HCT116 (cell line): ENCODE results near the gene HBM. TPM values are rescaled to one million over a fixed set of nuclear protein-coding genes. Genes with fewer than 3 reads are reported as not detected.

Experiments
- ATAC-seq: fragments of 200-7000 bp; cut with Tn5 transposase; 2 replicates; pipeline ENCODE4 v1.9.1; 2020; ENCODE audit warnings: mild to moderate bottlenecking, moderate library complexity
- BruUV-seq: library from RNA; stranded (reverse); fragments of 400-500 nt; replicated peaks from 2 replicates; lab custom pipeline; 2021; lab: Mats Ljungman, UMichigan
- CTCF ChIA-PET: fragments of 300-600 bp; sonication (Branson Sonifier 250); formaldehyde crosslinking; loops from one replicate; lab custom pipeline; 2021; ENCODE audit warnings: antibody characterized with exemption; lab: Charles Lee
- POLR2A ChIA-PET: fragments of 300-600, 350-600 bp; sonication (Branson Sonifier 250); formaldehyde crosslinking; loops from one replicate; lab custom pipeline; 2021; ENCODE audit warnings: antibody characterized with exemption; lab: Charles Lee
- RAD21 ChIA-PET, 2 experiments: fragments of 300-600 bp; sonication (Branson Sonifier 250); formaldehyde crosslinking; loops; one replicate each; lab custom pipeline; 2023; ENCODE audit warnings: low total read pairs in 2 of 2; ENCODE audit not compliant: uncharacterized antibody in 2 of 2, unreplicated experiment in 2 of 2, low non-redundant PET in 1 of 2; lab: Charles Lee
- DNase-seq: peaks from one replicate; pipeline ENCODE4 v3.0.0-alpha.2; 2010; ENCODE audit warnings: low read depth, low spot score
- H2AFZ ChIP-seq: fragments of 200-600 bp; shearing (Covaris generic), sonication (generic); 2 replicates; pipeline ENCODE4 v1.6.1; 2017; ENCODE audit warnings: low read depth, mixed run types, mixed read lengths, antibody characterized with exemption, low read length; ENCODE audit not compliant: poor library complexity, severe bottlenecking
- H3K27ac ChIP-seq: 2 replicates; pipeline ENCODE4 v1.5.1; 2012; ENCODE audit warnings: low read depth, low read length
- H3K27me3 ChIP-seq: fragments of 200-600 bp; sonication (generic); 2 replicates; pipeline ENCODE4 v1.6.1; 2016; ENCODE audit warnings: mixed run types, low read length, mixed read lengths; ENCODE audit not compliant: insufficient read depth
- H3K36me3 ChIP-seq, 2 experiments: fragments of 200-500 bp in 1 of 2; fragments of 200-600 bp in 1 of 2; sonication (Bioruptor generic) in 1 of 2; sonication (generic) in 1 of 2; 2 replicates each; pipeline versions ENCODE4 v1.5.1 to v1.6.1; 2014 to 2016; ENCODE audit warnings: low read length in 2 of 2, inconsistent platforms in 1 of 2, mixed read lengths in 1 of 2, mixed run types in 1 of 2; ENCODE audit not compliant: insufficient read depth in 2 of 2, control insufficient read depth in 1 of 2
- H3K4me1 ChIP-seq, 2 experiments: fragments of 200-600 bp in 1 of 2; sonication (generic) in 1 of 2; 2 replicates each; pipeline versions ENCODE4 v1.5.1 to v1.6.1; 2012 to 2017; ENCODE audit warnings: low read length in 2 of 2, inconsistent platforms in 1 of 2, mild to moderate bottlenecking in 1 of 2, mixed read lengths in 1 of 2, mixed run types in 1 of 2, moderate library complexity in 1 of 2; ENCODE audit not compliant: insufficient read depth in 2 of 2, control insufficient read depth in 1 of 2
- H3K4me2 ChIP-seq: fragments of 200-600 bp; sonication (generic); 2 replicates; pipeline ENCODE4 v1.6.1; 2017; ENCODE audit warnings: mixed run types, low read length, mixed read lengths
- H3K4me3 ChIP-seq, 2 experiments: fragments of 200-600 bp in 1 of 2; sonication (generic) in 1 of 2; replicated peaks in 1 of 2; 2 replicates each; pipeline ENCODE4 v1.5.1; 2011 to 2016; ENCODE audit warnings: low read length in 2 of 2, control low read depth in 1 of 2, low read depth in 1 of 2, mild to moderate bottlenecking in 1 of 2, mixed read lengths in 1 of 2, mixed run types in 1 of 2
- H3K79me2 ChIP-seq: fragments of 200-600 bp; sonication (generic); 2 replicates; pipeline ENCODE4 v1.6.1; 2017; ENCODE audit warnings: mild to moderate bottlenecking, mixed run types, low read length, moderate library complexity, mixed read lengths; ENCODE audit not compliant: insufficient read depth
- H3K9ac ChIP-seq: fragments of 200-600 bp; sonication (generic); 2 replicates; pipeline ENCODE4 v1.6.1; 2016; ENCODE audit warnings: low read length, mixed read lengths
- H3K9me2 ChIP-seq: fragments of 200-600 bp; sonication (generic), shearing (Covaris generic); 2 replicates; pipeline ENCODE4 v1.6.1; 2017; ENCODE audit warnings: mixed run types, mild to moderate bottlenecking, moderate library complexity; ENCODE audit not compliant: insufficient read depth
- H3K9me3 ChIP-seq, 2 experiments: fragments of 200-500 bp in 1 of 2; fragments of 200-600 bp in 1 of 2; sonication (Bioruptor generic) in 1 of 2; sonication (generic) in 1 of 2; 2 replicates each; pipeline ENCODE4 v1.6.1; 2014 to 2017; ENCODE audit warnings: low read length in 2 of 2, mixed read lengths in 2 of 2, inconsistent platforms in 1 of 2, low read depth in 1 of 2, mild to moderate bottlenecking in 1 of 2, mixed run types in 1 of 2, moderate library complexity in 1 of 2; ENCODE audit not compliant: control insufficient read depth in 1 of 2, insufficient read depth in 1 of 2
- H4K20me1 ChIP-seq: fragments of 200-600 bp; sonication (generic), shearing (Covaris generic); 2 replicates; pipeline ENCODE4 v1.6.1; 2017; ENCODE audit warnings: mixed run types, mild to moderate bottlenecking, moderate library complexity; ENCODE audit not compliant: insufficient read depth
- ATF3 ChIP-seq: IDR thresholded peaks from 2 replicates; pipeline ENCODE4 v1.6.1; 2012
- CBX3 ChIP-seq: IDR thresholded peaks from 2 replicates; pipeline ENCODE4 v1.6.1; 2012; ENCODE audit warnings: low read depth
- ELF1 ChIP-seq: IDR thresholded peaks from 2 replicates; pipeline ENCODE4 v1.6.1; 2012; ENCODE audit warnings: low read depth, borderline replicate concordance
- EZH2 ChIP-seq: fragments of 200-600 bp; sonication (generic); IDR thresholded peaks from 2 replicates; pipeline ENCODE4 v1.6.1; 2017; ENCODE audit warnings: antibody characterized with exemption, mixed run types
- EZH2phosphoT487 ChIP-seq: fragments of 200-600 bp; IDR thresholded peaks from 2 replicates; pipeline ENCODE4 v1.6.1; 2018; ENCODE audit warnings: antibody characterized with exemption, borderline replicate concordance
- FOSL1 ChIP-seq: IDR thresholded peaks from 2 replicates; pipeline ENCODE4 v1.6.1; 2012; ENCODE audit warnings: low read depth
- JUND ChIP-seq: IDR thresholded peaks from 2 replicates; pipeline ENCODE4 v1.6.1; 2012
- MAX ChIP-seq: IDR thresholded peaks from 2 replicates; pipeline ENCODE4 v1.6.1; 2012
- POLR2AphosphoS5 ChIP-seq: IDR thresholded peaks from 2 replicates; pipeline ENCODE4 v1.6.1; 2011; ENCODE audit warnings: mild to moderate bottlenecking, low read depth, low read length, moderate library complexity
- RAD21 ChIP-seq: IDR thresholded peaks from 2 replicates; pipeline ENCODE4 v1.6.1; 2012; ENCODE audit warnings: low read depth, mild to moderate bottlenecking
- REST ChIP-seq: IDR thresholded peaks from 2 replicates; pipeline ENCODE4 v1.6.1; 2012; ENCODE audit warnings: low read depth
- SP1 ChIP-seq: IDR thresholded peaks from 2 replicates; pipeline ENCODE4 v1.6.1; 2012; ENCODE audit warnings: low read depth
- SRF ChIP-seq: IDR thresholded peaks from 2 replicates; pipeline ENCODE4 v1.6.1; 2012; ENCODE audit warnings: low read depth
- TCF7L2 ChIP-seq: IDR thresholded peaks from 2 replicates; pipeline ENCODE4 v1.7.0; 2011; ENCODE audit warnings: borderline replicate concordance, inconsistent platforms; ENCODE audit not compliant: insufficient read depth, insufficient read length; ENCODE audit errors: extremely low read depth
- YY1 ChIP-seq: IDR thresholded peaks from 2 replicates; pipeline ENCODE4 v1.6.1; 2011; ENCODE audit warnings: low read length, low read depth, moderate library complexity, mild to moderate bottlenecking; ENCODE audit not compliant: insufficient replicate concordance; ENCODE audit errors: extremely low read depth
- ZFX ChIP-seq: fragments of 450-650 bp; IDR thresholded peaks from 2 replicates; pipeline ENCODE4 v1.6.1; 2017
- ZNF274 ChIP-seq: fragments of 200-500 bp; sonication (Bioruptor generic); IDR thresholded peaks from 2 replicates; pipeline ENCODE4 v1.6.1; 2014; ENCODE audit warnings: mild to moderate bottlenecking, low read depth, low read length, inconsistent platforms
- intact Hi-C: fragments of 100-400 bp; cut with micrococcal nuclease; formaldehyde crosslinking; loops from 2 replicates; pipeline ENCODE4 v1.10.0; 2022
- total RNA-seq: library from RNA; stranded (reverse); gene quantifications from one replicate; pipeline ENCODE4 v1.2.1, GENCODE V29; 2021; ENCODE audit not compliant: unreplicated experiment

Gene HBM
- total RNA-seq, 1 experiment from 2014 or later: not detected

GRCh38 chr16:119835-120491 is 45.8 kb upstream of the HBM start:
- no peak for TF ChIP-seq JUND
- no peak for TF ChIP-seq ATF3
- no peak for TF ChIP-seq TCF7L2
- no peak for TF ChIP-seq SP1
- no peaks in the 10 kb centered on the region for H3K9me2 ChIP-seq
- H3K27me3 ChIP-seq: no peaks in the 10 kb centered on the region
- H4K20me1 ChIP-seq: no peaks in the 10 kb centered on the region
- H3K27ac ChIP-seq: no peak overlapping the region
- H3K9ac ChIP-seq: no peak overlapping the region
- ATAC-seq (no peak), DNase-seq (no peak)
- H2AFZ ChIP-seq: no peak overlapping the region
- intact Hi-C loops: no loop called here
- POLR2A ChIA-PET: no interaction called here
- RAD21 ChIA-PET: no interaction called here
- H3K4me3 ChIP-seq: no peak overlapping the region
- no TSS peak for BruUV-seq
- H3K4me2 ChIP-seq: no peak overlapping the region
- CTCF ChIA-PET: no interaction called here
- no peaks in the 10 kb centered on the region for H3K9me3 ChIP-seq
- H3K79me2 ChIP-seq: no peaks in the 10 kb centered on the region; the same call in 1 of the 2 replicates
- 0 out of 4 replicates have a peak, but pooled peaks cover 0 to 6% of the 10 kb centered on the region in 2 experiments for H3K36me3 ChIP-seq
- peaks cover 7 to 9% of the 10 kb centered on the region in 2 experiments; a peak in 3 of 4 replicates for H3K4me1 ChIP-seq

GRCh38 chr16:120756-121155 is 45.0 kb upstream of the HBM start:
- no peak overlapping the region for H3K27ac ChIP-seq
- no peaks in the 10 kb centered on the region for H4K20me1 ChIP-seq
- DNase-seq (no peak), ATAC-seq (no peak)
- BruUV-seq: no TSS peak
- H3K79me2 ChIP-seq: peaks cover 3% of the 10 kb centered on the region; the same call in 1 of the 2 replicates
- H3K36me3 ChIP-seq: 0 out of 4 replicates have a peak, but pooled peaks cover 0 to 6% of the 10 kb centered on the region in 2 experiments
- intact Hi-C loops: no loop called here
- POLR2A ChIA-PET: no interaction called here
- no peaks in the 10 kb centered on the region for H3K9me3 ChIP-seq
- H3K9me2 ChIP-seq: no peaks in the 10 kb centered on the region
- H3K9ac ChIP-seq: no peak overlapping the region
- RAD21 ChIA-PET: no interaction called here
- H3K4me1 ChIP-seq: peaks cover 7 to 9% of the 10 kb centered on the region in 2 experiments; a peak in 3 of 4 replicates
- no peak overlapping the region for H2AFZ ChIP-seq
- no peaks in the 10 kb centered on the region for H3K27me3 ChIP-seq
- H3K4me2 ChIP-seq: no peak overlapping the region
- H3K4me3 ChIP-seq: no peak overlapping the region
- CTCF ChIA-PET: no interaction called here
- TF ChIP-seq ZNF274 (no peak), TCF7L2 (no peak), REST (no peak), RAD21 (no peak), POLR2AphosphoS5 (no peak), ATF3 (no peak), ZFX (no peak), CBX3 (no peak), FOSL1 (no peak), YY1 (no peak), MAX (no peak), SRF (no peak), EZH2 (no peak), ELF1 (no peak), EZH2phosphoT487 (no peak)
